PC-9 (cell line): ENCODE measurements around the gene ADARB2.

Source experiments
- CTCF ChIP-seq: fragments of 200-600 bp; sonication (generic); conservative IDR thresholded peaks from 2 replicates; pipeline ENCODE4 v1.6.1; 2017; ENCODE audit warnings: mixed run types, antibody characterized with exemption, mild to moderate bottlenecking, moderate library complexity
- EZH2 ChIP-seq: fragments of 200-600 bp; sonication (generic); IDR thresholded peaks from 2 replicates; pipeline ENCODE4 v1.8.0; 2017; ENCODE audit warnings: antibody characterized with exemption, low read depth

GRCh38 chr10:1440897-1441296, 296.4 kb downstream of the ADARB2 start:
- TF ChIP-seq CTCF (no peak), EZH2 (no peak)
